ENCODE measurements around the gene MAP3K5. TPM values are rescaled to one million over a fixed set of nuclear protein-coding genes. Genes with fewer than 3 reads are reported as not detected.

Gene MAP3K5
- total RNA-seq, 4 donors from 2014 or later, result 18.7 to 24.1 (median 20.7) TPM

GRCh38 chr6:136803608-136804007 lies 11.3 kb upstream of the MAP3K5 start:
- H3K4me3 ChIP-seq, result no peak overlapping the region
- H3K27ac ChIP-seq (replicated peaks in 1 of 4), result no peak overlapping the region
- no peak for DNase-seq (ENCODE audit: extremely low spot score)
- intact Hi-C loops (cut with DNase I), result no loop called here
- 82% methylated on average over 1 of the region's 1 CpG for WGBS
- no peaks in the 10 kb centered on the region for H3K9me3 ChIP-seq
- H3K27me3 ChIP-seq, result no peaks in the 10 kb centered on the region
- TF ChIP-seq CTCF (IDR thresholded peaks at IDR 0.05), result no peak
- TF ChIP-seq POLR2A (IDR thresholded peaks at IDR 0.05; ENCODE audit: low read depth), result no peak
- TF ChIP-seq POLR2AphosphoS5 (IDR thresholded peaks at IDR 0.05), result no peak
- TF ChIP-seq EP300 (IDR thresholded peaks at IDR 0.05), result no peak
- H3K4me1 ChIP-seq, result no peaks in the 10 kb centered on the region
- no peaks in the 10 kb centered on the region for H3K36me3 ChIP-seq

DNA sequence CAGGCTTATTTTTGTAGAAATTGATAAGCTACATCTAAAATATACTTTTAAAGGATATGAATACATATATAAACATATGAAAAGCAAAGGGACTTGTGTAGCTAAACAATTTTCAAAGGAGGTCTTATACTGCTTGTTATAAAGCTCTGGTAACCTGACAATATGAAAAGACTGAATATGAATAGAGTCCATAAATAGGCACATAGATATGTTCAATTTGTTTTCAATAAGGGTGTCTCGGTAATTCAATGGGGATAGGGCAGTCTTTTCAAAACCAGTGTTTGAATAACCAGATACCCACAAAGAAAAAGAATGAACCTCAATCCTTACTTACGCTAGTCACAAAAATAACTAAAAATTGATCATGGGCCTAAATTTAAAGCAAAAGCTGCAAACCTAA lies 9.3 kb upstream of the MAP3K5 start:
- intact Hi-C loops (cut with DNase I), result no loop called here
- no peak overlapping the region for H3K27ac ChIP-seq (replicated peaks in 1 of 4)

DNA sequence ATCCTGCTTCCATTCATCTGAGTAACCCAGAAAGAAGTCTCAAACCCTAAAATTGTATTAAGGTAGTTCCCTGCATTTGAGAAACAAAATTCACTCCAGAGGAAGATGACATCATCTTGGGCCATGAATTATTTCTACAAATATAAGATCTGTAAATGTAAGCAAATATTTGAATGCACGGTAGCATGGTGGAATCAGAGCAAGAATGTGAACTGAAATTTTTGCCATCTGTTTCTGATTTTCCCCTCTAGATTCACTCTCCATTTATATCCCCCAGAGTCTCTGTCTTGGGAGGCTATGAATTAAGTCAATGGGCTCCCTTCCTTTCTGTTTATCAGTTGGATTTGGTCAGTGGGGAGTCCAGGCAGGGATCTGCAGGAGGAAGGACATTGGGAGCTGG lies 5.8 kb upstream of the MAP3K5 start:
- no peak overlapping the region for H3K4me3 ChIP-seq
- peaks cover 3 to 8% (median 8%) of the 10 kb centered on the region in 4 donors for H3K4me1 ChIP-seq
- H3K27ac ChIP-seq (replicated peaks in 1 of 4), result no peak overlapping the region
- no peaks in the 10 kb centered on the region for H3K9me3 ChIP-seq
- no peak for DNase-seq (ENCODE audit: extremely low spot score)
- intact Hi-C loops (cut with DNase I), result no loop called here
- WGBS, result 95% methylated on average over 1 of the region's 1 CpG
- TF ChIP-seq POLR2AphosphoS5 (IDR thresholded peaks at IDR 0.05) (no peak), POLR2A (IDR thresholded peaks at IDR 0.05; ENCODE audit: low read depth) (no peak), EP300 (IDR thresholded peaks at IDR 0.05) (no peak), CTCF (IDR thresholded peaks at IDR 0.05) (no peak)
- H3K36me3 ChIP-seq, result no peaks in the 10 kb centered on the region
- H3K27me3 ChIP-seq, result no peaks in the 10 kb centered on the region

More for the DNA sequence above, 9.3 kb upstream of the MAP3K5 start:
- Histone ChIP-seq H3K4me3 (no peak overlapping the region), H3K27me3 (no peaks in the 10 kb centered on the region), H3K36me3 (no peaks in the 10 kb centered on the region), H3K9me3 (no peaks in the 10 kb centered on the region), H3K4me1 (no peaks in the 10 kb centered on the region)
- TF ChIP-seq EP300 (IDR thresholded peaks at IDR 0.05) (no peak), POLR2AphosphoS5 (IDR thresholded peaks at IDR 0.05) (no peak), POLR2A (IDR thresholded peaks at IDR 0.05; ENCODE audit: low read depth) (no peak), CTCF (IDR thresholded peaks at IDR 0.05) (no peak)
- WGBS, result 100% methylated on average over 2 of the region's 2 CpGs
- no peak for DNase-seq (ENCODE audit: extremely low spot score)

GRCh38 chr6:136795996-136796395 lies 3.7 kb upstream of the MAP3K5 start:
- DNase-seq (ENCODE audit: extremely low spot score), result no peak
- Histone ChIP-seq H3K27me3 (no peaks in the 10 kb centered on the region), H3K4me3 (no peak overlapping the region), H3K27ac (replicated peaks in 1 of 4) (no peak overlapping the region), H3K4me1 (peaks cover 3 to 9% (median 9%) of the 10 kb centered on the region in 4 donors), H3K36me3 (no peaks in the 10 kb centered on the region), H3K9me3 (no peaks in the 10 kb centered on the region)
- TF ChIP-seq POLR2AphosphoS5 (IDR thresholded peaks at IDR 0.05) (no peak), POLR2A (IDR thresholded peaks at IDR 0.05; ENCODE audit: low read depth) (no peak), EP300 (IDR thresholded peaks at IDR 0.05) (no peak), CTCF (IDR thresholded peaks at IDR 0.05) (no peak)
- WGBS, result 97% methylated on average over 5 of the region's 5 CpGs
- intact Hi-C loops (cut with DNase I), result no loop called here

DNA sequence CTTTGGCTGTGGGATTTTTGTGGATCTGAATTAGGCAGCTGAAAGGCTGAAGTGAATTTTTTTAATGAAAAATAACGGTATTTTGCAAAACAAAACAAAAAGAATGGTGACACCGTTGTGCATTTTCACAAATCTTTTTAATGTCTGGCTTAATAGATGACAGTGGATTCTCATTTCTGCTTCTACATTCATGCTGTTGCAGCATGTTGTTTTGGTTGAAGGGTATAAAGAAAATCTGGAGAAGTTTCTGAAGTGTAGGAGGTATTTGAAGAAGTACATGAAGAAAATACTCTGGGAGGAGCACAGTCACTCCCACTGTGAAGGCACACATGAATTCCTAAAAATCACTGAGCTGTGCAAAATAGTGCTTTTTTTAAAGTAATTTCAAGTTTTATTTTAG lies 3.1 kb upstream of the MAP3K5 start:
- intact Hi-C loops (cut with DNase I), result no loop called here
- no peak for DNase-seq (ENCODE audit: extremely low spot score)
- no peaks in the 10 kb centered on the region for H3K36me3 ChIP-seq
- no peaks in the 10 kb centered on the region for H3K27me3 ChIP-seq
- H3K27ac ChIP-seq (replicated peaks in 1 of 4), result no peak overlapping the region
- H3K4me3 ChIP-seq, result no peak overlapping the region
- TF ChIP-seq POLR2AphosphoS5 (IDR thresholded peaks at IDR 0.05) (no peak), EP300 (IDR thresholded peaks at IDR 0.05) (no peak), POLR2A (IDR thresholded peaks at IDR 0.05; ENCODE audit: low read depth) (no peak), CTCF (IDR thresholded peaks at IDR 0.05) (no peak)
- H3K9me3 ChIP-seq, result no peaks in the 10 kb centered on the region
- H3K4me1 ChIP-seq, result peaks cover 3 to 15% (median 14%) of the 10 kb centered on the region in 4 donors
- WGBS, result 92% methylated on average over 2 of the region's 2 CpGs
